ENCODE measurements around the gene KASH5. TPM values are rescaled to one million over a fixed set of nuclear protein-coding genes. Genes with fewer than 3 reads are reported as not detected.

Gene KASH5
- total and polyA plus RNA-seq, 4 donors: 0.52 to 2.9 (median 1.5) TPM; not detected in 1

- Histone ChIP-seq H3K27ac (ENCODE audit: low read depth in 1 of 2, low read length in 1 of 2) (no peak overlapping the region), H3K36me3 (ENCODE audit: control insufficient read depth in 4 of 4, insufficient read depth in 4 of 4, low read length in 4 of 4) (no peaks in the 10 kb centered on the region), H3K4me1 (ENCODE audit: control insufficient read depth in 5 of 5, insufficient read depth in 5 of 5, low read length in 5 of 5) (peaks cover 0 to 5% (median 0%) of the 10 kb centered on the region in 5 donors), H3K27me3 (ENCODE audit: control insufficient read depth in 3 of 3, insufficient read depth in 3 of 3, low read length in 2 of 3) (peaks cover 4 to 76% (median 69%) of the 10 kb centered on the region in 3 donors), H3K9me3 (ENCODE audit: control insufficient read depth in 4 of 4, insufficient read depth in 3 of 4, low read length in 3 of 4) (peaks cover 0 to 3% (median 0%) of the 10 kb centered on the region in 4 donors), H3K4me3 (no peak overlapping the region), H3K9ac (ENCODE audit: insufficient read depth in 1 of 2, low read length in 2 of 2) (no peak overlapping the region)
- DNase-seq: no peak
- ATAC-seq (ENCODE audit: insufficient read depth, low FRiP score): no peak
- TF ChIP-seq CTCF (IDR thresholded peaks at IDR 0.05; ENCODE audit: control extremely low read depth, extremely low read depth): no peak
- WGBS, 2 donors: 58 to 61% methylated on average over 5 to 6 of the region's 6 CpGs
Observed at GRCh38 chr19:49439836-49440235, 51.8 kb downstream of the KASH5 start.

- Histone ChIP-seq H3K9ac (ENCODE audit: insufficient read depth in 1 of 2, low read length in 2 of 2) (no peak overlapping the region), H3K27me3 (ENCODE audit: control insufficient read depth in 3 of 3, insufficient read depth in 3 of 3, low read length in 2 of 3) (peaks cover 0 to 68% (median 63%) of the 10 kb centered on the region in 3 donors), H3K36me3 (ENCODE audit: control insufficient read depth in 4 of 4, insufficient read depth in 4 of 4, low read length in 4 of 4) (no peaks in the 10 kb centered on the region), H3K9me3 (ENCODE audit: control insufficient read depth in 4 of 4, insufficient read depth in 3 of 4, low read length in 3 of 4) (peaks cover 0 to 3% (median 0%) of the 10 kb centered on the region in 4 donors), H3K4me3 (no peak overlapping the region), H3K4me1 (ENCODE audit: control insufficient read depth in 5 of 5, insufficient read depth in 5 of 5, low read length in 5 of 5) (peaks cover 0 to 5% (median 0%) of the 10 kb centered on the region in 5 donors), H3K27ac (ENCODE audit: low read depth in 1 of 2, low read length in 1 of 2) (no peak overlapping the region)
- 33 to 38% methylated on average over 19 of the region's 19 CpGs for WGBS, 2 donors
- ATAC-seq (ENCODE audit: insufficient read depth, low FRiP score) (no peak), DNase-seq (no peak)
- TF ChIP-seq CTCF (IDR thresholded peaks at IDR 0.05; ENCODE audit: control extremely low read depth, extremely low read depth): no peak
Observed at GRCh38 chr19:49440439-49441209, 52.6 kb downstream of the KASH5 start.

GRCh38 chr19:49441210-49441959 lies 53.3 kb downstream of the KASH5 start, which contains the start of gene SLC17A7:
SLC17A7 (minus strand) TSS chr19:49441527; CDS start chr19:49441379, 148 bp downstream.
- H3K4me1 ChIP-seq (ENCODE audit: control insufficient read depth in 5 of 5, insufficient read depth in 5 of 5, low read length in 5 of 5): peaks cover 0 to 5% (median 0%) of the 10 kb centered on the region in 5 donors
- no peak within 1 kb of the TSS for H3K4me3 ChIP-seq
- no peak for TF ChIP-seq CTCF (IDR thresholded peaks at IDR 0.05; ENCODE audit: control extremely low read depth, extremely low read depth)
- H3K27ac ChIP-seq (ENCODE audit: low read depth in 1 of 2, low read length in 1 of 2): no peak within 1 kb of the TSS
- H3K9ac ChIP-seq (ENCODE audit: insufficient read depth in 1 of 2, low read length in 2 of 2): no peak within 1 kb of the TSS
- DNase-seq (no peak), ATAC-seq (ENCODE audit: insufficient read depth, low FRiP score) (no peak)
- peaks cover 0 to 61% (median 56%) of the 10 kb centered on the region in 3 donors for H3K27me3 ChIP-seq (ENCODE audit: control insufficient read depth in 3 of 3, insufficient read depth in 3 of 3, low read length in 2 of 3)
- 3 to 7% methylated on average over 28 to 56 of the region's 56 CpGs for WGBS, 2 donors
- H3K36me3 ChIP-seq (ENCODE audit: control insufficient read depth in 4 of 4, insufficient read depth in 4 of 4, low read length in 4 of 4): peaks cover 0 to 2% (median 0%) of the 10 kb centered on the region in 4 donors
- H3K9me3 ChIP-seq (ENCODE audit: control insufficient read depth in 4 of 4, insufficient read depth in 3 of 4, low read length in 3 of 4): peaks cover 0 to under 1% (median 0%) of the 10 kb centered on the region in 4 donors

Data from lung (tissue), 12 donors.